LNCaP clone FGC (cell line): ENCODE data around the gene HDAC4.

ENCODE experiments used
- DNase-seq: peaks from one replicate; pipeline ENCODE4 v3.0.0-alpha.2; 2011; ENCODE audit warnings: low read depth
- H3K4me3 ChIP-seq: 2 replicates; pipeline ENCODE4 v1.5.1; 2011; ENCODE audit warnings: mild to moderate bottlenecking, low read depth, low read length, control low read depth
- CTCF ChIP-seq: IDR thresholded peaks from 2 replicates; pipeline ENCODE4 v1.5.1; 2012; ENCODE audit warnings: mild to moderate bottlenecking; ENCODE audit not compliant: control insufficient read depth, insufficient read depth; ENCODE audit errors: extremely low read depth

The HDAC4 gene

GRCh38 chr2:239104800-239105199 lies 296.0 kb downstream of the HDAC4 start:
- H3K4me3 ChIP-seq: no peak overlapping the region
- TF ChIP-seq CTCF: no peak
- DNase-seq: no peak

- no peak for DNase-seq
- TF ChIP-seq CTCF: no peak
- H3K4me3 ChIP-seq: no peak overlapping the region
Measured at GRCh38 chr2:239103125-239104098, 297.4 kb downstream of the HDAC4 start.

- H3K4me3 ChIP-seq: no peak overlapping the region
- no peak for DNase-seq
- TF ChIP-seq CTCF: no peak
Measured at GRCh38 chr2:239102266-239102665, 298.6 kb downstream of the HDAC4 start.

- no peak for TF ChIP-seq CTCF
- no peak for DNase-seq
- no peak overlapping the region for H3K4me3 ChIP-seq
Measured at GRCh38 chr2:239101807-239102206, 299.0 kb downstream of the HDAC4 start.

GRCh38 chr2:239101071-239101470 lies 299.7 kb downstream of the HDAC4 start:
- no peak for DNase-seq
- no peak overlapping the region for H3K4me3 ChIP-seq
- TF ChIP-seq CTCF: no peak

GRCh38 chr2:239099474-239099873 lies 301.3 kb downstream of the HDAC4 start:
- DNase-seq: no peak
- H3K4me3 ChIP-seq: no peak overlapping the region
- TF ChIP-seq CTCF: no peak
